IPS-NIHi7 (cell line): ENCODE results near the gene C3orf70.

Experiments
- DNase-seq: peaks from one replicate; pipeline ENCODE4 v3.0.0; 2012; ENCODE audit warnings: mixed read lengths; ENCODE audit errors: extremely low spot score

C3orf70 gene

DNA sequence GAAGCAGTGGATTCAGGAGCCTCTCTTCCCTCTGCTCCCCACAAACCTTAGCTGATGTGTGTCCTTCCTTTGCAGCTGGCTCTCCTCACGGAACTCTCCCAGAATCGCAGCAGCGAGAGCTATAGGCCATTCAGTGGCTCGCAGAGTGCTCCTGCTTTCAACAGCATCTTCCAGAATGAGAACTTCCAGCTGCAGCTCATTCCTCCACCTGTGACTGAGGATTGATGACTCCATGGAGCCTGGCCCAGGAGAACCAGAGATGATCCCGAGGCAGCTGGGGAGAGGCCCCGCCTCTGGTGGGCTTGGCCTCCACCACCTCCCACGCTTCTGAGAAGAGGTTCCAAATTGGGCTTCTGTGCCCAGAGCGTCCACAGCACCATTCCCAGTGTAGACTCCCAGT, 101.1 kb downstream of the C3orf70 start:
- peak; percentile 1 for DNase-seq

GRCh38 chr3:185049710-185050109, 103.2 kb downstream of the C3orf70 start:
- DNase-seq, result peak; percentile 70

DNA sequence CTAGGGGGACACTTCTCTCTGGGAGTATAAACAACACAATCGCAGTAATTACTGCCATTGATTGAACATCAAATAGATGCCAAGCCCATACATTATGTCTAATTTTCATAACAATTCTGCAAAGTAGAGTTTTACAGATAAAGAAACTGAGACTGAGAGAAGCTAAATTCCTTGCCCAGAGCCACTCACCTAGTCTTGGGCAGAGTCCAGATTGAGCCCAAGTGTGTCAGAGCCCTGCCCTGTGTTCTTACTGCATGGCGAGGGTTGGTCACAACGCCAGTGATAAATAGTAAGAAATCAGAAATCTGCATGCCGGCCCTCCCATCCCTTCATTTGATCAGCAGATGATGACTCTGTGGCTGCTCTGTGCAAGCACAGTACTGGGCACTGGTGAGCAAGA, 106.3 kb downstream of the C3orf70 start:
- DNase-seq, result no peak

GRCh38 chr3:185046164-185046515, 106.7 kb downstream of the C3orf70 start:
- no peak for DNase-seq

- DNase-seq, result no peak
Observed at GRCh38 chr3:185042312-185043050, 110.4 kb downstream of the C3orf70 start.

- DNase-seq, result no peak
Observed at GRCh38 chr3:185041540-185041939, 111.3 kb downstream of the C3orf70 start.

- no peak for DNase-seq
Observed at GRCh38 chr3:185040425-185040824, 112.4 kb downstream of the C3orf70 start.

DNA sequence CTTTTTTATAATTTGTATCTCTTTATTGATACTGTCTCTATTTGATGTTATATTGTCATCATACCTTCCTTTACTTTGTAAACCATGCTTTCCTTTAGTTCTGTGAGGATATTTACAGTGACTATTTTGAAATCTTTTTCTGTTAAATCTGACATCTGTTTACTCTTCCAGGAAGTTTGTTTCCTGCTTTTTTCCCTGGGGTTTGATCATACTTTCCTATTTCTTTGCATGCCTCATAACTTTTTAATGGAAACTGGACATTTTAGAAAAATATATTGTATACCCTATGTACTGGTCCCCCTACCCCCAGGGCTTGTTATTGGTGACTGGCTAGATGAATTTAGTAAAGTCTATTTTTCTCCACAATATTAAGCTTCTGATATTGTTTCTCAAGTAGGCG, 115.1 kb downstream of the C3orf70 start:
- no peak for DNase-seq

- no peak for DNase-seq
Observed at GRCh38 chr3:185030951-185031350, 121.9 kb downstream of the C3orf70 start.

- DNase-seq, result no peak
Observed at GRCh38 chr3:185030399-185030798, 122.5 kb downstream of the C3orf70 start.

GRCh38 chr3:185029086-185029485, 123.8 kb downstream of the C3orf70 start:
- DNase-seq, result no peak

GRCh38 chr3:185028121-185028520, 124.7 kb downstream of the C3orf70 start:
- DNase-seq, result no peak
